OCI-M2 (cell line): ENCODE data around the gene POTEM.
"Not testable (repeated sequence)": the region's sequence is repeated elsewhere in the genome, so short reads cannot be mapped to it uniquely, and the experiment has no call there.

Experiments used
- DNase-seq: peaks from one replicate; lab custom pipeline; 2025; ENCODE audit not compliant: unreplicated experiment; lab: John Stamatoyannopoulos, UW

POTEM gene

DNA sequence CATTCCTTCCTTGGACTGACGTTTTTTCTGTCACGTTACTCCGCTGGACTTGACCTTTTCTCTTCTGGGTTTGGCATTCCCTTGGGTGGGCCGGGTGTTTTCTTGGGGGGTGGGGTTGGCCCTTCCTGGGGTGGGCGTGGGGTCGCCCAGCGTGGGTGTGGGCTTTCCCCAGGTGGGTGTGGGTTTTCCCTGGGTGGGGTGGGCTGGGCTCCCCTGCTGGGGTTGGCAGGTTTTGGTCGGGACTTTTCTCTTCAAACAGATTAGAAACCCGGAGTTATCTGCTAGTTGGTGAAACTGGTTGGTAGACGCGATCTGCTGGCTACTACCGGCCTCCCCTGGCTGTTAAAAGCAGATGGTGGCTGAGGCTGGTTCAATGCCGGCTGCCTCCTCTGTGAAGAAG, at the start of gene POTEM:
POTEM (plus strand) TSS at position 301 of the 400 bp plus-strand sequence; CDS start at position 353, 52 bp downstream.
- not testable (repeated sequence) for DNase-seq

DNA sequence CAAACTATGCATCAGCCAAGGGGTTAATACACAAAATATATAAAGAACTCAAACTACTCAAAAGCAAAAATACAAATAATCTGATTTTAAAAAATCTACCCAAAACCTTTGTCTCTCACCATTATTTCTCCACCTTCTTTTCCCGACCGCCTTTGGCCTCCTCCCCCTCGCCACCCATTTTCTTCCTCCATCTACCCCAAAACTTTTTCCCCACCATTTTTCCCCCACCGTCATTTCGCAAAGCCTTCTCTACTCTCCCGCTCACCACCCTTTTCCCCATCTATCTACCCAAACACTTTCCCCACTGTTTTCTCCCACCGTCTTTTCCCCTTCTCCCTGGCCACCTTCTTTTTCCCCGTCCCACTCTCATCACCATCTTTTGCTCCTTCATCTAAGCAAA, 48.9 kb upstream of the POTEM start:
- DNase-seq, result not testable (repeated sequence)

DNA sequence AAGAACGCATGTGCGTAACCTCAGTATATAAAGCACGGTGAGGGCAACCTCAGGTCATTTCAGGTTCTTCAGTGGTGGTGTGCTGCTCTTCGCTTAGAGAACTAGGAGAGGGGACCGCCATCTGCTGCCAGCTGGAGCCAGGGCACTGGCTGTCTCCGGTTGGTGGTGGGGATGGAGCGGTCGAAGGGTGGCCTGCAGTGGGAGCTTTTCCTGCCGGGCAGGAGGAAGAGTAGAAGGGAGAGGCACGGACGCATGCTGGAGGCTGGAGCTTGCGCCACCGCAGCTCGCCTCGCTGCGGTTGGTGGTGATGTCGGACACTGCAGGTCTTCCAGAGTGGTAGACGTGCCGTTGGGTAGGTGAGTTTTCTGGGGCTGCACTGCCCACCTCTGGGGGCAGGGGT, 47.2 kb upstream of the POTEM start:
- DNase-seq, result not testable (repeated sequence)

DNA sequence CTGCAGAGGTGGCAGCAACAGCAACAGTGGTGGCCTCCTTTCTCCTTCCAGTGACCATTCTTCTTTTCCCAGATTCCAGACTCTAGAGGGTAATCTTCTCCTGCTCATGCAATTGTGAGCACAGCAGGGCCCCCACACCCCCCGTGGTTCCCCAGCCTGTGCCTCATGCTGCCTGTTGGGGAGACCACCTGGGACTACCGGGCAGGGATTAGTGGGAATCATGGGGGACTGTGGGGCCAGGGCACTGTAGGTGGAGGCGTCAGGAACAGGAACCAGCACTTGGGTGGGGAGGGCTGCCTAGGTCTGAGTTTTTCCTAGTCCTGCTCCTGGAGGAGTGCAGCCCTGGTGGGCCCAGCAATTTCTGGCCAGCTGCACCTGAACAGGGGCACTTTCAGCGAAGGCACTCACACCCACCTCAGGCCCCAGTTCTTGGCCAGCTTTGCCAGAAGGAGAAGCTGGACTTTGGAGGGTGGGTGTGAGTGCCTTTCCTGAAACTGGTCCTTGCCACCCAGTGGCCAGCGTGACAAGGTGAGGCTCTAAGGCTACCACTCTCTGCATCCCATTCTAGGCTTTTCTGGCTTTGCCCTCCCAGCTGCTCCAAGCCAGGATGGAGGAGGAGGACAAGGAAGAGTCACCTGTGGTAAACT, 46.1 kb upstream of the POTEM start:
- not testable (repeated sequence) for DNase-seq

DNA sequence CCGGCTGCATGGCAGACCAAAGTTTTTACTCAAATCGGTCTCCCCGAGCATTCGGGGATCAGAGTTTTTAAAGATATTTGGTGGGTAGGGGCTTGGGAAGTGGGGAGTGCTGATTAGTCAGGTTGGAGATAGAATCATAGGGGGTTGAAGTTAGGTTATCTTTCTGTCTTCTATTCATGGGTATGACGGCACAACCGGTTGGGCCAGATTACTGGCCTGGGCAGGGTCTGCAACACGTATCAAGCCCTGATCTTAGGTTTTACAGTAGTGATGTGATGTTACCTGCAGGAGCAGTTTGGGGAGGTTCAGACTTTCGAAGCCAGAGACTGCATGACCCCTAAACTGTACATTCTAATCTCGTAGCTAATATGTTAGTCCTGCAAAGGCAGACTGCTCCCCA, 30.4 kb upstream of the POTEM start:
- not testable (repeated sequence) for DNase-seq

DNA sequence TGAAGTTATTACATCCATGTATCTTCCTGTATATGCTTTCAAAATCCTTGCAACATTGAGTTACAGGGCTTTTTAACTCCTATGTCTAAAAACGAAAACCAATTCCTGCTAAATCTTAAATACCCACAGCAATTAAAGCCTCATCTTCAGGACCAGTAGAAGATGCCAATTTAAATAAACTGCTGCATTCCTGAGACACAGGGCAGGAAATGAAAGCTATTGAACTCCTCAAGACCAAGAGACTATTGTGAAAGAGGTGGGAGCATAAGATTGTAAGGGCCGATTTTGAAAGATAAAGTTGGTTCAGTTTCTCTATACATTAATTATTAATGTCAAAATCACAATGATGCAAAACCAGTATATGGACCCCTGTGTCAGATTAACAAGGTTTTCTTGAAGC, 28.5 kb upstream of the POTEM start:
- DNase-seq, result not testable (repeated sequence)

DNA sequence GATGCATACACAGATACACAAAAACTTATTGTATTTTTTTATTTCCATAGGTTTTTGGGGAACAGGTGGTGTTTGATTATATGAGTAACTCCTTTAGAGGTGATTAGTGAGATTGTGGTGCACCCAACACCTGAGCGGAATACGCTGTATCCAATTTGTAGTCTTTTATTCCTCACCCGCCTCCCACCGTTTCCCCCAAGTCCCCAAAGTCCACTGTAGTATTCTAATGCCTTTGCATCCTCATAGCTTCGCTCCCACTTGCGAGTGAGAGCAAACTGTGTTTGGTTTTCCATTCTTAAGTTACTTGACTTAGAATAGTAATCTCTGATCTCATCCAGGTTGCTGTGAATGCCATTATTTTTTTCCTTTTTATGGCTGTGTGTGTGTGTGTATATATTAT, 17.3 kb upstream of the POTEM start:
- not testable (repeated sequence) for DNase-seq

DNA sequence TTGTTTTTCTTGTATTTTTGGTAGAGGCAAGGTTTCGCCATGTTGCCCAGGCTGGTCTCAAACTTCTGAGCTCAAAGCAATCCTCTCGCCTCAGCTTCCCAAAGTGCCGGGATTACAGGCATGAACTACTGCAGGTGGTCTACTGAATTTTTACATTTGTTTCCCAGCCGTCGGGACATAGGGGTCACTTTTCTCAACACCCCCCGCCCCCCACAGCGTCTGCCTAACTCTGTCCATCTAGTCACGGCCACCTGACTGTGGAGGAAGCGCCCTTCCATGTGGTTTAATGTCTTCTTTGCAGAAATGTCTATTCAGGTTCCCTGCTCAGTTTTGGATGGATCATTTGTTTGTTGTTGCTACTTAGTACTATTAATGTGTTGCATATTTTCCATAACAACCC, 14.1 kb upstream of the POTEM start:
- not testable (repeated sequence) for DNase-seq

DNA sequence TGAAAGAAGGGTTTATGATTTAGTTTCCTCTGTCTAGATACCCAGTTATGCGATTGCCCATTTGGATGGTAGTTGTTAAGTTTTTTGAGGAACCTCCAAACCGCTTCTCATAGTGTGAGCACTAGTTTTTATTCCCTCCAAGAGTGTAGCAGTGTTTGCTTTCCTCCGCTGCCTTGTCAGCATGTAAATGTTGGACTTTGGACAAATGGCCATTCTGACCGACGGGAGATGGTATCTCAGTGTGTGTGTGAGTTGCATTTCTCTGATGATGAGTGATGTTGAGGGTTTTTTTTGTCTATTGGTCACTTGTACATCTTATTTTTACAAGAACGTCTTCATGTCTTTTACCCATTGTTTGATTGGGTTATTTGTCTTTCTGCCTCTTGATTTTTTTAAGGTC, 11.4 kb upstream of the POTEM start:
- not testable (repeated sequence) for DNase-seq

DNA sequence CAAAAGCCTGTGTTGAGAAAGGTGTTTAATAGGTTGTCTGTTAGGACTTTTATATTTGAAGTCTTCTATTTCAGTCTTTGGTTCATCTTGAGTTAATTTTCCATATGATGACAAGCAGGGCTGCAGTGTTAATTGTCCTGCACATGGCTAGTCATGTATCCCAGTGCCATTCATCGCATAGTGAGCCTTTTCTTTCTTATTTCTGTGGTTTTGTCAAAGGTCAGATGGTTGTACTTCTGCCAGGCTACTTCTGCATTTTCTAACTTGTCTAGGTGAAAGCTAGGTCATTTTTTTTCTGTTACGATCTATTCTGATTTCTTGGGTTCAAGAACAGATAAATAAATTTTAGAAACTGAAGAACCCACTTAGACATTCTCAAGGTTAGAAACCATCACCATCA, 5.7 kb upstream of the POTEM start:
- DNase-seq, result not testable (repeated sequence)

DNA sequence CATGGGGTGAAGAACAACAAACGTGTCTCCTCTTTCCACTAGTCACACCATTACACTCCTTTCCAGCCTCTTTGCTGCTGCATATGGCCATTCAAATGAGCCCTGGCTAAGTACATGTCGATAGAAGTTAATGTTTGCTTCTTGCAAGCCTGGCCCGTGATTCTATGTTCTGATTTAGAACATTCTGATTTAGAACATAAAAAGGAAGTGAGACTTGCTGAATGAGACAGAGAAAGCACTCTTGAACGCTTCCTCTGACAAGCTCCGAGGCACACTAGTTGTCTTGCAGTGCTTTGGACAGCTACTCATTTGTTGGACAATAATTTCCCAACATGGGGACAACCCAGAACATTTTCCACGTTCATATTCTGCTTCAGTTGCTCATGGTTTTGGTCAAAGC, 5.1 kb upstream of the POTEM start:
- DNase-seq, result not testable (repeated sequence)

DNA sequence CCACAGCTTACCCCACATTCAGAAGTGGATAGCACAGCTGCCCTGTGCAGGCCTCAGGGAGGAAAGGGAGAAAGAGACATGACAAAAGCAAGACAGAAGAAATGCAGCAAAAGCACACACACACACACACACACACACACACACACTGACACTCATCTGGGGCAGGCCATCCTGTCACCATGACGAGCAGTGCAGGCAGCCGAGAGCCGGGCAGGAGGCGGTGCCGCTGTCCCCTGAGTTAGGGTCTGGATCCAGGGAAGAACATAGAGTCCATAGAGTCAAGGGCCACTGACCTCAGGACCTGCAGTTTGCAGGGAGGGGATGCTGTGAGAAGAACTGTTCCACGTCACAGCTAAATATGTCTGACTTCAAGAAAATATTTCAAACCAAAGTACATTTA, 4.0 kb upstream of the POTEM start:
- DNase-seq, result not testable (repeated sequence)

DNA sequence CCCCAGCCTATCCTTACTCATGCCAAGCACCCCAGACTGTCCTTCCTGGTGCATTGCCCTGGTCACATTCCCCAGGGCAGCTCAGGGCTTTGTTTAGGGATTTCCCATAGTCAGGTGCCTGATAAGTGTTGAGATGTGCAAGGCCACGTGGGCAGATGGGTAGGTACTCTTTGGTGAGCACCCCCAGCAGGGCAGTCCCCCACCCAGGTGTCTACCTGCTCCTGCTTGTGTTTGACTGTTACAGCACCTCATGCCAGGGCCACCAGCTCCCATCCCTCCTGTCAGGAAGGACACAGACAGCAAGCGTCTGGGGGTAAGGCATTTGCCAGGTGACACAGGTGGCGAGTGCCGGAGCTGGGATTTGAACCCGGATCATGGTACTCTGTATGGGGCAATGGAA, 2.4 kb upstream of the POTEM start:
- not testable (repeated sequence) for DNase-seq

DNA sequence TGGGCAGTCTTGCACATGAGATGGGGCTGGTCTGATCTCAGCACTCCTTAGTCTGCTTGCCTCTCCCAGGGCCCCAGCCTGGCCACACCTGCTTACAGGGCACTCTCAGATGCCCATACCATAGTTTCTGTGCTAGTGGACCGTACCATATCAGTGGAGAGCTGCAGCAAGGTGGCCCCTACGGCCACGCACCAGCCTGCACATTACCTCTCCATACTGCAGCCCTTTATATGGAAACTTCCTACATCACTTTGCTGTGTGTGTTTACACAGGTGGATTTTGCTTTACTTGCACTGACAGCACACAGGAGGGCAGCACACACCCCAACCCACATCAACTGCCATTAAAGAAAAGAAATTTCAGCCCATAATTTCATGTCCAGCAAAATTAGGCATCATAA, 35.3 kb downstream of the POTEM start:
- not testable (repeated sequence) for DNase-seq

DNA sequence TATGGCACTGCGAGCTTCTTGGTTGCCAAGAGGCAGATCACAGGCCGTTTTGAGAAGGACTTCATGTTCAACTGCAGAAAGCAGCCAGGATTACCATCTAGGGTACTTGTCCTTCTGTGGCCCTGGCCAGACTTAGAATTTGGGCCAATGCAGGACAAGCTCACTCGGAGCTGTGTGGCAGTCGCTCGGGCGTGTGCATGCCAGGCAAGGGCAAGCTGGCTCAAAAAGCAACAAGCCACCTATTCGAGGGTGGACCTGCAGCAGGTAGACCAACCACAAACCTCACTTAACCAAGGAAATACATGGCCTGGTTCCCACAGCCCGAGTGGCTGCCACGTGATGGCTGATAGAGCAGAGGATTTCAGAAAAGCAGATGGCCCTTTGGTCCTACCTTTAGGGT, 39.3 kb downstream of the POTEM start:
- DNase-seq, result not testable (repeated sequence)

DNA sequence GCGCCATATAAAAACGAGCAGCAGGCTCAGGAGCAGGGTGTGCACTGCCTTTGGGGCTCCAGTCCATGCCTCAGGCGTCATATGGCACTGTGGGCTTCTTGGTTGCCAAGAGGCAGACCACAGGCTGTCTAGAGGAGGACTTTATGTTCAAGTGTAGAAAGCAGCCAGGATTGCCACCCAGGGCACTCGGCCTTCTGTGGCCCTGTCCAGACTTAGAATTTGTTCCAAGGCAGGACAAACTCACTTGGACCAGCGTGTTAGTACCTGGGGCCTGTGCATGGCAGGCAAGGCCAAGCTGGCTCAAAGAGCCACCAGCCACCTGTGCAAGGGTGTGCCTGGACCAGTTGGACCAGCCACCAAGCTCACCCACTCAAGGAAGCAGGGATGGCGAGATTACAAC, 40.4 kb downstream of the POTEM start:
- not testable (repeated sequence) for DNase-seq

DNA sequence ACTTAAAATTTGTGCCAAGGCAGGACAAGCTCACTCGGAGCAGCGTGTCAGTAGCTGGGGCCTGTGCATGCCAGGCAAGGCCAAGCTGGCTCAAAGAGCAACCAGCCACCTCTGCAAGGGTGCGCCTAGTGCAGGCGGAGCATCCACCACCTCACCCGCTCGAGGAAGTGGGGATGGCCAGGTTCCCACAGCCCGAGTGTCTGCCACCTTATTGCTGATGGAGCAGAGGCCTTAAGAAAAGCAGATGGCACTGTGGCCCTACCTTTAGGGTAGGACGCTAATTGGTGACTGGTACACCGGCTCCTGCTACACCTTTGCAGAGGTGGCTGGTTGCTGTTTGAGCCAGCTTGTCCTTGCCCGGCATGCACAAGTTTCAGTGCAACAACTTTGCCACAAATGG, 43.8 kb downstream of the POTEM start:
- DNase-seq, result not testable (repeated sequence)

DNA sequence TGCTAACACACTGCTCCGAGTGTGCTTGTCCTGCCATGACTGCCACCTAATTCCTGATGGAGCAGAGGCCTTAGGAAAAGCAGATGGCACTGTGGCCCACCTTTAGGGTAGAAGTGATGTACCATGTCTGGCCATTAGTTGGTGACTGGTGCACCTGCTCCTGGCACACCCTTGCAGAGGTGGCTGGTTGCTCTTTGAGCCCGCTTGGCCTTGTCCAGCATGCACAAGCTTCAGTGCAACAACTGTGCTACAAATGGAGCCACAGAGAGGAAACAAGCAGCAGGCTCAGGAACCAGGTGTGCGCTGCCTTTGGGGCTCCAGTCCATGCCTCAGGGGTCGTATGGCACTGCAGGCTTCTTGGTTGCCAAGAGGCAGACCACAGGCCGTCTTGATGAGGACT, 44.5 kb downstream of the POTEM start:
- not testable (repeated sequence) for DNase-seq

DNA sequence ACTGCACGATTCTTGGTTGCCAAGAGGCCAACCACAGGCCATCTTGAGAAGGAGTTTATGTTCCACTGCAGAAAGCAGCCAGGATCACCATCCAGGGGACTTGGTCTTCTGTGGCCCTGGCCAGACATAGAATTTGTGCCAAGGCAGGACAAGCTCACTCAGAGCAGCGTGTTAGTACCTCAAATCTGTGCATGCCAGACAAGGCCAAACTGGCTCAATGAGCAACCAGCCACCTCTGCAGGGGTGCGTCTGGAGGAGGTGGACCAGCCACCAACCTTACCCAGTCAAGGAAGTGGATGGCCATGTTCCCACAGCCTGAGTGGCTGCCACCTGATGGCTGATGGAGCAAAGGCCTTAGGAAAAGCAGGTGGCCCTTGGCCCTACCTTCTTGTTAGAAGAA, 48.0 kb downstream of the POTEM start:
- not testable (repeated sequence) for DNase-seq

DNA sequence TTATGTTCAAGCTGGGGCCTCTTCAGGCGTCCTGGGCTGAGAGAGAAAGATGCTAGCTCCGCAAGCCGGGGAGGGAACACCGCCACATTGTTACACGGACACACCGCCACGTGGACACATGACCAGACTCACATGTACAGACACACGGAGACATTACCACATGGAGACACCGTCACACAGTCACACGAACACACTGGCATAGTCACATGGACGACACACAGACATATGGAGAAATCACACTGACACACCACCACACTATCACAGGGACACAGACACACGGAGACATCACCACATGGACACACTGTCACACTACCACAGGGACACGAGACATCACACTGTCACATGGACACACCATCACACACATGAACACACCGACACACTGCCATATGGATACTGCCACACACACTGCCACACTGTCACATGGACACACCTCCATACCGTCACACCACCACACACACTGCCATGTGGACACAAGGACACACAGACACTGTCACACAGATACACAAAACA, 57.9 kb downstream of the POTEM start:
- not testable (repeated sequence) for DNase-seq

DNA sequence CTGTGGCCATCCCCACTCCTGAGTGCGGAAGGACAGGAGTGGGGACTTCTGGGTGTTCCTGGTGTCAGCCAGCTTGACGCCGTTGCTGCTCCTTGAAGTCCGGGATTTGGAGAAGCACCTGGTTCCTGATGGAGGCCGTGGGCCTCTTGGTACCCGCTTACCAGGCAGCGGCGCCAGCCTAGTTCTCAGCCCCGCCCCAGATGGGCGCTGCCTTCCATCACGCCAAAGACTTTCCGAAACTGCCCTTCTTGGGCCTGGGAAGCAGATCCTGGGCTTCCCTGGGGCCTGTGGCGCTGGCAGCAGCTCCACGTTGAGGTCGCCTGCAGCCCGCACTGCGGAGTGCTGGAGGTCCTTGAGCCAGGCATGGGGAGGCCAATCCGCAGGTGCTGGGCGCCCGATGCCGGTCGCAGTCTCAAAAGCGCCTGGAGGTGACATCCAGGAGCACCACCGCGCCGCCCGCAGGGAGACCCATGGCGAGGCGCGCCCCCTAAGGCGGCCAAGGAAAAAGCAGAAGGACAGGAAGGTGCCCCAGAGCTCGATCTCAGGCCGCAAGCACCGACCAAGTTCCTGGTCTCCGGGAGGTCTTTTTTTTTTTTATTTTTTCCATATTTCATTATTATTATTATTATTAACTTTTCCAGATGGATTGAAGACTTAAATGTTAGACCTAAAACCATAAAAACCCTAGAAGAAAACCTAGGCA, 59.6 kb downstream of the POTEM start:
- not testable (repeated sequence) for DNase-seq

DNA sequence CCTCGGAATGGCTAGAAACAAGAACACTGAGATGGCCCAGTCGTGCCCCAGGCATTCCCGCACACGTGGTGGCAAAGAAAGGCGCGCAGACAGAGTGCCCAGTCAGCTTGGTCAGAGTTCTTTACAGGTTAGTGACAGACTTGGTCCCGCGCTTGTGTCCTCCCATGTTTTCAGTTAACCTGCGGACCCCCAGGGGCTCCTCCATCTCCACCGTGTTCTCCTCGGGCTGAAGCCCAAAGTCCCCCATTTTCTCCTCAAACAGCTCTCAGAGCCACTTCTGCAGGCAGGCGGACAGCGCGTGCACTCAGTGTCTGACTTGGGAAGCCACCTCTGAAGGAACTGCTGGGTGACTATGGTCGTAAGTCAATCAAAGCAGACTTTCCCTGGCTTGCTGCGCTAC, 60.7 kb downstream of the POTEM start:
- DNase-seq, result not testable (repeated sequence)
